GM21526 (cell line): ENCODE data around the gene NFATC4.
"Not testable (repeated sequence)": the region's sequence is repeated elsewhere in the genome, so short reads cannot be mapped to it uniquely, and the experiment has no call there.

Experiments used
- ATAC-seq: cut with Tn5 transposase; IDR thresholded peaks from one replicate; pipeline ENCODE4 v1.9.1; 2021; ENCODE audit warnings: moderate library complexity; ENCODE audit not compliant: unreplicated experiment, low FRiP score

The NFATC4 gene

GRCh38 chr14:24385524-24385923 lies 17.5 kb downstream of the NFATC4 start:
- no peak for ATAC-seq

- no peak for ATAC-seq
These were observed 19.0 kb downstream of the NFATC4 start for GRCh38 chr14:24387009-24387345.

- not testable (repeated sequence) for ATAC-seq
These were observed 19.6 kb downstream of the NFATC4 start for GRCh38 chr14:24387579-24387978.

GRCh38 chr14:24388474-24389179 lies 20.6 kb downstream of the NFATC4 start:
- ATAC-seq: no peak

DNA sequence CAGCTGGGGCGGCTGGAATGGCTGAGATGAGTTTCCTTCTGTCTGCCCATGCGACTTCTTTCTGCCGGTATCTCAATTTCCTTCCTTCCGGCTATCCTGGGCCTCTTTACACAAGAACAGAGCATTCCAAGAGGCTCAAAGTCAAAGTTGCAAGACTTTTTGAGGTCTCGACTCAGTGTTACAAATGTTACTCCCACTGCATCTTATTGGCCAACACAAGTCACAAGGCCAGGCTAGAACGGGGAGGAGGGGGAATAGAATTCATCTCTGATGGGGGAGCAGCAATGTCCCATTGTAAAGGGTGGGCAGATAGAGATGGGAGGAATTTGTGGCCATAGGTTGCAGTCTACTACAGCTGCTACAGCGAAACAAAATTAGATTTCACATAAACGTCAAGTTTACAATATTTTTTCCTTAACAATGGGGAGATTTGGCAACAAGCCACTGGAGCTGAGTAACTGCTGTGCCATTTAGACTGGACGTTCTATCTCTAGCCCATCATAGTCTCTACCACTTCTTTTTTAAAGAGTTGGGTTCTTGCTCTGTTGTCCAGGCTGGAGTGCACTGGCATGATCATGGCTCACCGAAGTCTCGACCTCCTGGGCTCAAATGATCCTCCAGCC lies 21.4 kb downstream of the NFATC4 start:
- ATAC-seq: no peak

DNA sequence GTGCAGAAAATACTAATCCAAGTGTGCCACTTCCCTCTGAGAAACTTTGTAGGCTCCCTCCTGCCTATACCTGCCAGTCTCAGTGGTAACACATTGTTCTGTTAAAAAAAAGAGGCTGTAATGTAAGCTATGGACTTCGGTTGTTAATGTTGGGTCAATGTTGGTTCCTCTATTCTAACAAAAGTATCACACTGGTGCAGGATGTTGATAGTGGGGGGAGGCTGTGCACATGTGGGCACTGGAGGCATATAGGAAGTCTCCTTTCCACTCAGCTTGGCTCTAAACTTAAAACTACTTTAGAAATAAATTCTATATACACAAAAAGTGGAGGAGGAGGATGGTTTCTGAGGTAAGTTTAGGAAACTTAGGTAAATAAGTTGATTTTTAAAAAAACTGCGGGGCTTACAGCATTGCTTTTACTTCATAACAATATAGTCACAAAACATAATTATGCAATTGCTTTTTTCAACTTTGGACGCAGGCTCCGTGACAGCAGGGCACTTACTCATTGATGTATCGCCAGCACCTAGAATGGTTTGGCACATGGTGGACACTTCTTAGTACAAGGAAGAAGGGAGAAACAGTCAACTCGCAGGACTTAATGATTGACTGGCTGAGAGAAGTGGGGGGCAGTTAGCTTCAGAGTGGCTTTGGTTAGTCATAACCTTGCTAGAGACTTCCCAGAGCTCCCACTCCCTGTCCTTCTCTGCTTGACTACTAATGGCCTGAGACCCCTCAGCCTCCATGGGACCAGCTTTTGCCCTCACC lies 22.9 kb downstream of the NFATC4 start:
- ATAC-seq: no peak

- no peak for ATAC-seq
These were observed 24.5 kb downstream of the NFATC4 start for GRCh38 chr14:24392325-24393091.

DNA sequence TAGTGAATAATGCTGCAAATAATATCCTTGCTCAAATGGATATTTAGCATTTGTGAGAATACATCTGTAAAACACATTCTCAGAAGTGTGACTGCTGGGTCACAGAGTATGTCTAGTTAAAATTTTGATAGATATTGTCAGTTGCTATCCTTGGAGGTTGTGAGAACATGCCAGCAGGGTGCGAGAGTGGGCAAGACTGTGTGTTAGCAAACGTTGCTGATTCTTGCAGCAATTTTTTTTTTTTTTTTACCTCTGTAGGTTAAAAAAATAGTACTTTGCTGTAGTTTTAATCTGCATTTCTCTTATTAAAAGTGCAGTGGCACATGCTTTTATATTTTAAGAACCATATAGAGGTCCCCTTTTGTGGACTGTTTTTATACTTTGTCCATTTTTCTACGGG lies 26.3 kb downstream of the NFATC4 start:
- no peak for ATAC-seq

DNA sequence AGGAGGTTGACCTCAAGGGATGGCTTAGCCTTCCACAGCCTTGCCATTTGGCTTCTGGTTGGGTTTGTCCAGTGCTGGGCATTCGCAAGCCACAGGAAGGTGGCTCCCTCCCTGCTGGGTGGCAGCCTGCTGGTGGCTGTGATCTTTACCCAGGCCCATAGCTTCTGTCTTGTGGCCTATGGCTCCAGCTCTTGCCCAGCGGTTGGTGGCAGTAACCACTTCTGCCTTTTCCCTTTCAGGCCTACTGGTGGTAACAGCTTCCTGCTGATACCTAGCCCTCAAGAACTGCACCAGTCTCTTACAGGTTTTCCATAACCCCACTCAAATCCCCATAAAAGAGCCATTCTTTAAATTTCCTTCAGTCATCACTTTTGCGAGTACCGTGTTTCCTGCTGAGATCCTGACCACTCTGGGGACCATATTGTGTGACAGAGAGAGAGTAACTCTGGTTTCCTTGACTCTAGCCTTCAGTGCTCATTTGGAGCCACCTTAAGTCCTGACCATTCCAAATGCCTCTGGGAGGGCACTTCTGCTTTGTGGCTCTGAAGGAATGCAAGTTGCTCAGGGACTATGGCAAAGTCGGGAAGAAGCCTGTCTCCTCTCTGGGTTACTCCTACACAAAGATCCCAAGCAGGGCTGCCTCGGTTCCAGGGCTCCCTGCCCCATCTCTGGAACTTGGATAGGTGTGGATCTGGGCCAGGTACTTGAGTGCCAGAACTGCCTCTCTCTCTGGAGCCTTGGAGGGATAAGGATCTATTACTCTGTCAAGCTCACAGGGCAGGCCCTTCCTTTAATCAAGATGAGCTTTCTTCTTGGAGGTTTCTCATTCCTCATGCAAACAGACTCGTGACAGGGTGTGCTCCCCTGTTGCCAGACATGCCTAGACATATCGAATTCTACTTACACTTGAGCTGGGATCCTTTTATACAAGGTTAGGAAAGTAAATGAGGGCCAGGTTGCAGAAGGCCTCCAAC lies 27.9 kb downstream of the NFATC4 start:
- ATAC-seq: no peak

DNA sequence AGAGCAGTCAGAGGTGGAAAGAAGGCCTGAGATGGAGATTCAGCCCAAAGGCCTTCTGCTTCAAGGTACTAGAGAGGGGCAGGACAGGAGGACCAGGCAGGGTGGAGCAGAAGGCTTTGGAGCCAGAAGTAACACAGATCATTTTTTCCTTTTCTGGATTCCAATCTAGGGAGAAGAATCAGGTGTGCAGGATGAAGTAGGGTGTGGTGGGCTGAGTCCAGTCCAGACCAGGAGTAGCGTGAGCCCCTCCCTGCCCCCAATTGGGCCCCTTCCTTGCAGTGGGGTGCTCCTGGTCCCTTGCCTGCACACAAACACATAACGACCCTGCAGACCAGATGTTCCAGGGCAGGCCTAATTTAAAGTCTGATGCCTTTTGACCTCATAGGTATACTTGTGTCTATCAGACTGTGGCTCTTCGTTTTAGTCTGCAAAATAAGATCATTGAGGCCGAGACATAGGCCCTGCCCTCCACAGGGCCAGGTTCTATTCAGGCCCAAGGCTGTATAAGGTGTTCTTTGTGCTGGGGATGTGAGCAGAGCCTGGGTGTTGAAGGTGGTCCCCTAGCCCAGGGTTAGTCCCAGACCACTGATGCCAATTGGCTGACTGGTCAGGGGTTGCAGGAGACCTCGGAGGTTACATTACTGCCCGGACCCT lies 29.8 kb downstream of the NFATC4 start:
- ATAC-seq: no peak

DNA sequence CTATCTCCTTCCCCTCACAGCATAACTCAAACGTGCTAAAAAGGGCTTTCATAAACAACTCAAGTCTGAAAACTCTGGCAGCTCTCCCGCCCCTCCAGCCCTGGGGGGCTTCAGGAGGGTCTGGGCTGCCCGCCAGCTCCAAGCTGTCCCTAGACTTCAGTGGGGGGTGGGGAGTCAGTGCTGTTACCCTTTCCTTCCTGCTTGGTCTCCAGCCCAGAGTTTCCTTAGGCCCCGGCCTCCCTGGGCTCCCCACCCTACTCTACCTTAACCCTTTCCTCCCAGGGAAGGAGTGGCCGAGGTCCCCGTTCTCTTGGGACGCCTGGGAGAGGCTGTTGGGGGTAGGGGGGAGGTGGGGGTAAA lies 30.3 kb downstream of the NFATC4 start:
- no peak for ATAC-seq

- no peak for ATAC-seq
These were observed 30.9 kb downstream of the NFATC4 start, which contains the start of gene NYNRIN for GRCh38 chr14:24398653-24399446. Gene NYNRIN, plus strand, starts transcription at chr14:24399003. Its CDS starts 244 bp downstream, at chr14:24399247.

DNA sequence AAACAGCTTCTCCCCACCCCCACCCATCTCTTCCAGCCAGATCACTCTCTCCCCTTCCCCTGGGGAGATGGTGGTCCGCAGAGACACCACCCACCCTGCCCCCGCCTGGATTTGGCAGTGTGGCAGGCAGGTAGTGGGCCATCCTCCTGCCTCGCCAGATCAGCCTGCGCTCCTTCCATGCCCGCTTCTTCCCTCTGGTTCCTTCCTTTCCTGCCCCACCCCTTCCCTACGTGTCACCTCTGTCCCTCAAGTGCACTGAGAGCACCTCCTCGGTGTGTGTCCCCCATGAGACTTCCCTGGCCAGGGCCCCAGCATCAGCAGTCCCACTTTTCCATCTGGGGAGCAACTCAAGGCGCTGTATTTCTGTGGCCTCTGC lies 31.5 kb downstream of the NFATC4 start:
- no peak for ATAC-seq

- ATAC-seq: no peak
These were observed 32.2 kb downstream of the NFATC4 start for GRCh38 chr14:24399999-24400718.

DNA sequence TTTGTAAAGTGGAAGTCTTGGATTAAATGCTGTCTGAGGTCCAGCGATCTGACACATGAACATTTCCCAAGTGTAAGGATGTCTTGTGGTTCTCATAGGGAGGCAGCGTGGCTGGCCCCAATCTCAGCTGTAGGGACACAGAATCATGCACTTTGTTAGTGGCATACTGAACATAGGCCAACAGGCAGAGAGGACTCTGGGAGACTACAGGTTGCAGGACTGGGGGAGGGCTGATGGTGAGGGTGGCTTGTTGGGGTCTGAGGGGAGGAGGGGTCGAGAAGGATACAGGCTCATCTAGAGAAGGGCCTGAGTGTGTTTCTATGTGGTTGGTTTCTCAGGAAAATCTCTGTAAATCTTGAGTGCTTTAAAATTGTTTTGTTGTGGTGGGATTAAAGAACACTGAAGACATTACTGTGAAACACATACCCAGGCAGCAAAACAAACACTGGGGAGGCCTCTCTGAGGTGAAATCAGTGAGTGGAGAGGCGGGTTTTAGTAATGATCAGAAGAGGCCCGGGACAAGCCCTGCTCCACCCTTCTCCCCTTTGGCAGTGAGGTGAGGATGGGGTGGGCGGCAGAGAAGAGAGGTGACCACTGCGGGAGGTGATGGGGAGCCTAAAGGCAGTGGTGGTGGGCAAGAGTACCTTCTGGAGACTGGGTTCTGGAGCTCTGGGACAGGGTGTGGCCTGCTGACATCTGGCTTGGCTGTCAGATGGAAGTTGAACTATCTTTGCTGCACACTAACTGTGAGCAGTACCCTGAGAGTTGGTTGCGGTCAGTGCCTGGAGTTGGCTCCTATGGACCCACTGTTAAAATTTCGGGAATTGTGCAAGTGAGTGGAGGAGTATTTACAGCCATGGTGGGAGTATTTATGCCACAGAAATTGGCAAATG lies 34.1 kb downstream of the NFATC4 start:
- no peak for ATAC-seq

- ATAC-seq: no peak
These were observed 35.5 kb downstream of the NFATC4 start for GRCh38 chr14:24403294-24403998.
